Erythroblast (primary cell): ENCODE measurements around the gene GOLGA2.

Experiments used
- DNase-seq, 2 experiments: peaks; one replicate each; lab custom pipeline; 2025; lab: John Stamatoyannopoulos, UW
- GATA1 ChIP-seq: IDR thresholded peaks from 2 replicates; pipeline ENCODE4 v1.6.1; 2011; ENCODE audit warnings: low read depth, mild to moderate bottlenecking, control low read depth, low read length, moderate library complexity
- POLR2A ChIP-seq: IDR thresholded peaks from 2 replicates; pipeline ENCODE4 v1.6.1; 2011; ENCODE audit warnings: mild to moderate bottlenecking, low read length

GOLGA2 gene, protein sequence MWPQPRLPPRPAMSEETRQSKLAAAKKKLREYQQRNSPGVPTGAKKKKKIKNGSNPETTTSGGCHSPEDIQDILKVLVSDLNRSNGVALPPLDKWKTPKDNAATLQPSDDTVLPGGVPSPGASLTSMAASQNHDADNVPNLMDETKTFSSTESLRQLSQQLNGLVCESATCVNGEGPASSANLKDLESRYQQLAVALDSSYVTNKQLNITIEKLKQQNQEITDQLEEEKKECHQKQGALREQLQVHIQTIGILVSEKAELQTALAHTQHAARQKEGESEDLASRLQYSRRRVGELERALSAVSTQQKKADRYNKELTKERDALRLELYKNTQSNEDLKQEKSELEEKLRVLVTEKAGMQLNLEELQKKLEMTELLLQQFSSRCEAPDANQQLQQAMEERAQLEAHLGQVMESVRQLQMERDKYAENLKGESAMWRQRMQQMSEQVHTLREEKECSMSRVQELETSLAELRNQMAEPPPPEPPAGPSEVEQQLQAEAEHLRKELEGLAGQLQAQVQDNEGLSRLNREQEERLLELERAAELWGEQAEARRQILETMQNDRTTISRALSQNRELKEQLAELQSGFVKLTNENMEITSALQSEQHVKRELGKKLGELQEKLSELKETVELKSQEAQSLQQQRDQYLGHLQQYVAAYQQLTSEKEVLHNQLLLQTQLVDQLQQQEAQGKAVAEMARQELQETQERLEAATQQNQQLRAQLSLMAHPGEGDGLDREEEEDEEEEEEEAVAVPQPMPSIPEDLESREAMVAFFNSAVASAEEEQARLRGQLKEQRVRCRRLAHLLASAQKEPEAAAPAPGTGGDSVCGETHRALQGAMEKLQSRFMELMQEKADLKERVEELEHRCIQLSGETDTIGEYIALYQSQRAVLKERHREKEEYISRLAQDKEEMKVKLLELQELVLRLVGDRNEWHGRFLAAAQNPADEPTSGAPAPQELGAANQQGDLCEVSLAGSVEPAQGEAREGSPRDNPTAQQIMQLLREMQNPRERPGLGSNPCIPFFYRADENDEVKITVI

DNA sequence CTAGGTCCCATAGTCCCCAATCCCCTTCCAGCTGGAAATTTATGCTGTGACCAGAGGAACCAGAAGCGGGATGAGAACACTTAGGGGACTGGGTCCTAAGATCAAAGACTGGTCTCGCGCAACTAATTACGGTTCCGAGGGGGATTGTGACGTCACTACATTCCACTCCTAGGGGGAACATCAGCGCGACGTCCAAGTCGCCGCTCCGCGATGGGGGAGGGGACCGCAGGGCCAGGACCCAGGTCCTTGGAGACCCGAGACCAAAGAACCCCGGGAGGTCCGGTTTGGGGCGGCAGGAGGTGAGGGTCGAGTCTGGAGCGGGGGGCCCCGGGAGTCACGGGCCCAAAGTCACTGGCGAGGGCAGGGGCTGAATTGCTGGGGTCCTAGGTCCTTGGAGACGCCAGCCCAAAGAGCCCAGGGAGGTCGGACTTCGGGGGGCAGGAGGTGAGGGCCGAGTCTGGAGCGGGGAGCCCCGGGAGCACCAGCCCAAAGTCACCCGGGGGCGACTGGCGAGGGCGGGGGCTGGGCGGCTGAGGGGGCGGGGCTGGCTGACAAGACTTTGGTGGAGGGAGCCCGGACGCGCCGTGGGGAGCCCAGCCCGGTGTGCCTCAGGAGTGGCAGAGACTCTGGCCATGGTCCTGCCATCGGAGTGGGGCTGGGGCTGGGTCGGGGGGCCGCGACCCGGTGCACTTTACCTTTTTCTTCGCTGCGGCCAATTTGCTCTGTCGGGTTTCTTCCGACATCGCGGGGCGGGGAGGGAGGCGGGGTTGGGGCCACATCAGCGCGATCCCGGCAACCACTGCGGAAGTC lies at the start of gene GOLGA2:
Gene GOLGA2 (minus strand): TSS at position 810 of the 810 bp plus-strand sequence. CDS start 31 bp downstream, at position 779.
- DNase-seq = peak; percentile 59 to 94

DNA sequence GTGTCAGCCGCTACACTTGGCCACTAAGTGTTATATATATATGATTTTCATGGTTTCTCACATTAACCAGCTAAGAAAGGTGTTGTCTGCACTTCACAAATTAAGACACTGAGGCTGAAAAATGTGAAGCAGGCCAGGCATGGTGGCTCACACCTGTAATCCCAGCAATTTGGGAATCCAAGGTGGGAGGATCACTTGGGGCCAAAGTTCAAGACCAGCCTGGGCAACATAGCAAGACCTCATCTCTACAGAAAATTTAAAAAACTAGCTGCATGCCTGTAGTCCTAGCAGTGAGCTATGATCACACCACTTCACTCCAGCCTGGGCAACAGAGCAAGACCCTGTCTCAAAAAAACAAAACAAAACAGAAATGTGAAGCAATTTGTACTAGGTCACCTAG lies 48.6 kb upstream of the GOLGA2 start:
- no peak for DNase-seq
- TF ChIP-seq GATA1 = no peak
- TF ChIP-seq POLR2A = no peak

More for the DNA sequence above, at the start of gene GOLGA2:
- no peak for TF ChIP-seq GATA1
- TF ChIP-seq POLR2A = no peak

DNA sequence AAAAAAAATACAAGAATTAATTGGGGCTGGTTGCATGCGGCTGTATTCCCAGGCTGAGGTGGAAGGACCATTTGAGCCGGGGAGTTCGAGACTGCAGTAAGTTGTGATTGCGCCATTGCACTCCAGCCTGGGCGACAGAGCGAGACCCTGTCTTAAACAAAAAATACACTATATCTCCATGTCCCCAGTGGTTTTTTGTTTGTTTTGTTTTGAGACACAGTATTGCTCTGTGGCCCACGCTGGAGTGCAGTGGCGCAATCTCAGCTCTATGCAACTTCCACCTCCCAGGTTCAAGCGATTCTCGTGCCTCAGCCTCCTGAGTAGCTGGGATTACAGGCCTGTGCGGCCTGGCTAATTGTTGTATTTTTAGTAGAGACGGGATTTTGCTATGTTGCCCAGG lies 48.0 kb upstream of the GOLGA2 start:
- no peak for DNase-seq
- no peak for TF ChIP-seq GATA1
- TF ChIP-seq POLR2A = no peak

DNA sequence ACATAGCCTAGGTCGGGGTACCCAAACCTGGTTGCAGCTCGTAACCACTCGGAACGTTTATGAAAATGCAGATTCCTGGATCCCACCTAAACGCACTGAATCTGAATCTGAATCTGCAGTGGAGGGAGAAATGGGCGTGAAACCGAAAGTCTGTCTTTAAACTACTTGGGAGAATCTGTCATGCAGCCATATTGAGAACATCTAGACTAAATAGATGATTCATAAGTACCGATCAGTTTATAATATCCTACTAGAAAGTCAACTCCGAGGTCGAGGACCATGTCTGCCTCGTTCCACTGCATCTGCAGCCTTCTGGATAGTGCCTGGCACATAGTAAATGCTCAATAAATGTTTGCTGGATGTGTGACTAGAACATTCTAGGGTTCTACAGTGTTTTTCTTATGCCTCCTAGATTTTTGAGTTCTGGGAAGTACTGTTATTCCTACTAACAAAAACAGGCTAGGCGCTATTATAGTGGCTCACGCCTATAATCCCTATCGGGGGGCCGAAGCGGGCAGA lies 47.5 kb upstream of the GOLGA2 start:
- TF ChIP-seq GATA1 = no peak
- no peak for DNase-seq

DNA sequence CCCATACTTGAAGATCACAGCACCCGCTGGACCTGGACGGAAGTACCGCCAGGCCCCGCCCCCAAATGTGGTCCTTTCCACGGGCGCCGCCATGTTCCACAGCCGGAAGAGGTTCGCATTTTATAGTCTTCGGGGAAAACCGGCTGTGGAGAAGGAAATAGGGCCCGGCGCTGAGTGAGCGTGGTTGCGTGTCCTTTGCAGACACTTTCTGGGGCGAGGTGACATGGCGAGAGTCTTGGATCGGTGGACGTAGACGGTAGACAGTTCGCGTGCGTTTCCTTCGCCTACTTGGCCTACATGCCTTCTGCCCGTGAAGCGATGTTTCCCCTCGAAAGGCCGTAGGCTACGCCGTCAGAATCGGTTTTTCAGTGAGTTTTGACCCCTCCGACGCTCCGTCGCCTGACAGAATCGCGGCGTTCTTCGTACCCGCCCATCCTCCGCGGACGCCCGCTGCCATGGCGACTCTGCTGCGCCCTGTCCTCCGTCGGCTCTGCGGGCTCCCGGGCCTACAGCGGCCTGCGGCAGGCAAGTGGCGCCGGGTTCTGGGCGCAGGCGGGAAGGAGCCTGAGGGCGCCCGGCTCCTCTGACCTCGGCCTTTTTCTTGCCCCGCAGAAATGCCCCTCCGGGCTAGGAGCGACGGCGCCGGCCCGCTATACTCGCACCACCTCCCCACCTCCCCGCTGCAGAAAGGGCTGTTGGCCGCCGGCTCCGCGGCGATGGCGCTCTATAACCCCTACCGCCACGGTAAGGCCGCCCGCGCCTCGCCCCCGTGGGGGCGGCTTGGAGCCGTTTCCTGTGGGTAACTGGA lies 46.8 kb upstream of the GOLGA2 start, which contains the start of the genes COQ4 and TRUB2:
Gene COQ4 (plus strand): TSS at position 436 of the 808 bp plus-strand sequence. CDS start 20 bp downstream, at position 456.
Gene TRUB2 (minus strand): TSS at position 44 of the 808 bp plus-strand sequence. CDS start 39 bp downstream, at position 5.
- TF ChIP-seq POLR2A = peak; percentile 64
- TF ChIP-seq GATA1 = no peak
- peak; percentile 97 to 98 for DNase-seq

DNA sequence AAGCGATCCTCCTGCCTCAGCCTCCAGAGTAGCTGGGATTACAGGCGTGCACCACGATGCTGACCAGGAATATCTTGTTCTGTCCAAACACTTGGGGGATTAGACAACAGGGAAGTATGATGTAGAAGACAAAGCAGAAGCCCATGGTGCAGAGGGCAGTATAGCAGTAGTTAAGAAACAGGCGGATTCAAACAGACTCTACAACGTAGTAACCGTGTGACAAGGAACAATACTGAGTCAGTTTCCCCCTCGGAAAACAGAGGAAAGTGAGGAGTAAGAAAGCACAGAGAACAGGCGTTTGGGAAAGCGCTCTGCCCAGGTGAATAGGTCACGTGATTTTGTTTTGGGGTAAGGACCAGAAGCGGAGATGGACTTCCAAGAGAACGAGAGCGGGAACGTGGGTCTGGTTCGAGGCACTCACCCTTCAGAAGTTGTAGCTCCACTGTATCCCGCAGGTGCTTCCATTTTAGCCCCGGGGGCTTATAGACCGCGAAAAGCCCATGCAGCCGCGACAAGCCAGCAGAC lies 46.1 kb upstream of the GOLGA2 start:
- no peak for TF ChIP-seq POLR2A
- no peak for TF ChIP-seq GATA1
- no peak for DNase-seq

DNA sequence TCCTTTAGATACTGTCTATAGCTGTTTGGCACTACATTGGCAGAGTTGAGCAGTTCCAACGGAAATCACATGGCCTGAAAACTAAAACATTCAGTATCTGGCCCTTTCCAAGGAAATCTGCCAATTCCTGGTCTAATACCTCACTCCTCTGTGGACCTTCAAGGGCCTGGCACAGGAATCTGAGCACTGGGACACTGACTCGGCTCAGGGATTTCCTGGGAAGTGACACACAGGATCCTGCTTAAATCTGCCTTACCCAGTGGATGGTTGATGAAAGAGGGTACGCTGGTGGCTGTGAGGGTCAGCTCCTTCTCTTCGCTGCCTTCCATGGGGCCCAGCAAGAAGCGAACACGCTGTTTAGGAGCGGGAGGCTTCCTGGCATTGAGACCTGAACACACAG lies 45.5 kb upstream of the GOLGA2 start:
- DNase-seq = no peak
- TF ChIP-seq POLR2A = no peak
- TF ChIP-seq GATA1 = no peak

DNA sequence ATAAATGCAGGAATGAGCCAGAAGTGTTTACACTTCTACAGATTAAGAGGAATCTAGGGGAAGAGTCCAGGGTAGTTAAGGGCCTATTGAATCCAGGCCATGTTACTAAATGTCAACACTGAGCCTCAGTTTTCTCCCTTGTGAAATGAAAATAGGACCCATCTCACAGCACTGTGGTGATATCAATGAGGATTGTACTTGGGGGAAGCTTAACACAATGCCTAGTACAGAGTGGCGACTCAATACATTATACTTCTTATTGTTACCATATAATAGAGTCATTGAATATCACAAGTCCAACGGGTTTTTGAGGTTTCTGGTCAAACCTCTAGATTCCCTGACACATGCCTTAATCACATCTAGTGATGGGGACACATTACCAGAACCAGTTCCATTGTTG lies 41.8 kb upstream of the GOLGA2 start:
- TF ChIP-seq GATA1 = no peak
- TF ChIP-seq POLR2A = no peak

DNA sequence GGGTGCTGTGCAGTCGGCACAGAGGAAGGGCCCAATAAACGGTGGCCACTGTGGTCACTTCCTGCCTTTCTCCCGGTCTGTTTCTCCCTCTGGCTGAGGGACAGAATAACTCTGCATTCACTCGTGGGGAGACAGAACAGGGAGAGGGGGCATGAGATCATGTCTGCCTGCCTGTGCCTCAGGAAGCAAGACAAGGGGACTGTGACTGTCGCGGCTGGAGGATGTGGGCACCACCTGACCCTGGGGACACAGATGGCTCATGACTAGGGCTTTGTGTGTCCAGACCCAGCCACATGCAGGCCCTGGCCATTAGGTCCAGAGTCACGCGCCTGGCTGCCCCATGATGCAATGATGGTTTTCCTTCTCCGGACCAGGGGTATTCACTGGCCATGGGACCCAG lies 40.6 kb upstream of the GOLGA2 start:
- TF ChIP-seq POLR2A (no peak), GATA1 (no peak)
- DNase-seq = no peak

More for the DNA sequence above, 41.8 kb upstream of the GOLGA2 start:
- DNase-seq = no peak

DNA sequence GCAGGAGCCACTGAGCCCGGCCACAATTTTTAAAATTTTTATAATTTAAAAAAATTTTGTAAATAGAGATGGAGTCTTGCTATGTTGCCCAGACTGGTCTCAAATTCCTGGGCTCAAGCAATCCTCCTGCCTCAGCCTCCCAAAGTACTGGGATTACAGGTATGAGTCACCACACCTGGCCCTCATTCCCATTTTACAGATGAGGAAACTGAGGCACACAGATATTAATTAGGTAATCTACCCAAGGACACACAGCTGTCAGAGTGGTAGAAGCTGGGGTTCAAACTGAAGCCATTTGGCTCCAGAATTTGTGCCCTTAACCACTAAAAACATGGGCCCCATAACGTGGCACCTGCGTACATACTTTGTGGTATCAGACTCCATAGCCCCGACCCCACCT lies 38.9 kb upstream of the GOLGA2 start:
- DNase-seq = no peak
- TF ChIP-seq GATA1 (no peak), POLR2A (no peak)

DNA sequence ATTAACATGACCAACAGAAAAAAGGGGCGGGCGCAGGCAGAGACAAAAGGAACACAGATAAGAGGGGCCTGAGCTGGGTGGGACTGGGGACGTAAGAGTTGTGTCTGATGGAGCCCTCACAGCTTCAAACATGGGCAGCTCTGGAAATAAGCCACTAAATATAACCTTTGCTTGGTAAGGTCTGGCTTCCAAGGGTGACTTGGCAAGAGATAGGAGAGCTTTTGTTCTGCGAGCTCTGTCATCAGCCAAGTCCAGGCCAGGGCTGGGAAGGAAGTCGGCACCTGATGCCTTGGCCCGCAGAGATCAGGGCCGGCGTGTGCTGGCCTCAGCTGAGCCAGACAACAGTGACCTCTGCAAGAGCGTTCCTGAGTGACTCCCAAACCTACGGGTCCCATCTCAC lies 34.7 kb upstream of the GOLGA2 start:
- DNase-seq = peak; percentile 51 to 69
- no peak for TF ChIP-seq POLR2A
- TF ChIP-seq GATA1 = no peak

DNA sequence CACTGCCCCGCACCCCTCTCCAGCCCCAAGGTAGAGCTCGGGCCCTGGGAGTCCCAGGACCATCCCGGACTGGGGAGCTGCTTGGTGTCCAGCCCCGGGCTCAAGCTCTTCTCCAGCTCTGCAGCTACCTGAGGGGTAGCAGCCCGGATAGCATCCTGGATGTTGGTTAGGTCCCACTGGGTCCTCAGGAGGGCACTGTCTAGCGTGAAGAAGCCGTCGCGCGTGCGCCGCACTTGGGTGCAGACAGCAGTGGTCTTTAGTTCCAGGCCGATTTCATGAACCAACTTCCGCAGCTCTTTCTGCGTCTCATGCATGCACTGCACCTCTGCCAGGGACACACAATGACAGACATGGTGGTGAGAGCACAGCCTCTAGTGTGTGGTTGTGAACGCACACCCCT lies 33.7 kb upstream of the GOLGA2 start:
- no peak for DNase-seq
- no peak for TF ChIP-seq GATA1
- no peak for TF ChIP-seq POLR2A

DNA sequence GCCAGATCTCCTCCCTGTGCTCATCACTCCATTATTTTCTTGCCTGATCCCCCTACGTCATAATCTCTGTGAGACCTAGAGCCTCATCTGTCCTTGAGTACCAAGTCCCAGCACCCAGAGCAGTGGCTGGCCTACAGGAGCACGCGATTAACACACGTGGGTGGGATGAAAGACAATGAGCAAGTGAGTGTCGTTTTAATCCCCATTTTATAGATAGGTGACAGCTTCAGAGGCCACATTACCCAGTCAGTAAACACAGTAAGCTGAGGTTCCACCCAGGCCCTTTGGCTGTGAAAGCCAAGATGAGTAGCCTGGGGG lies 29.1 kb upstream of the GOLGA2 start:
- DNase-seq = no peak
- TF ChIP-seq GATA1 (no peak), POLR2A (no peak)
